Measurements from ENCODE around the gene CYFIP1.

The CYFIP1 gene

GRCh38 chr15:22856659-22857058, 123.5 kb downstream of the CYFIP1 start:
- H3K4me1 ChIP-seq (ENCODE audit: control insufficient read depth, insufficient read depth, low read length, poor library complexity, severe bottlenecking), result no peaks in the 10 kb centered on the region
- no peak overlapping the region for H3K27ac ChIP-seq (ENCODE audit: insufficient read depth, low read length, poor library complexity, severe bottlenecking)
- peaks cover 42% of the 10 kb centered on the region for H3K36me3 ChIP-seq (ENCODE audit: control insufficient read depth, insufficient read depth, low read length)
- no peaks in the 10 kb centered on the region for H3K27me3 ChIP-seq (replicated peaks; ENCODE audit: control insufficient read depth, insufficient read depth, low read length, poor library complexity, severe bottlenecking)
- H3K9me3 ChIP-seq (ENCODE audit: control insufficient read depth, low read length), result no peaks in the 10 kb centered on the region
- no peak overlapping the region for H3K4me3 ChIP-seq (ENCODE audit: insufficient read depth, low read depth, low read length, poor library complexity, severe bottlenecking)
- DNase-seq, result no peak

- DNase-seq, result no peak
- H3K36me3 ChIP-seq (ENCODE audit: control insufficient read depth, insufficient read depth, low read length), result peaks cover 46% of the 10 kb centered on the region
- no peaks in the 10 kb centered on the region for H3K4me1 ChIP-seq (ENCODE audit: control insufficient read depth, insufficient read depth, low read length, poor library complexity, severe bottlenecking)
- H3K9me3 ChIP-seq (ENCODE audit: control insufficient read depth, low read length), result no peaks in the 10 kb centered on the region
- H3K4me3 ChIP-seq (ENCODE audit: insufficient read depth, low read depth, low read length, poor library complexity, severe bottlenecking), result no peak overlapping the region
- H3K27me3 ChIP-seq (replicated peaks; ENCODE audit: control insufficient read depth, insufficient read depth, low read length, poor library complexity, severe bottlenecking), result no peaks in the 10 kb centered on the region
- no peak overlapping the region for H3K27ac ChIP-seq (ENCODE audit: insufficient read depth, low read length, poor library complexity, severe bottlenecking)
These were observed 124.4 kb downstream of the CYFIP1 start for GRCh38 chr15:22855791-22856190.

GRCh38 chr15:22851513-22851912, 128.7 kb downstream of the CYFIP1 start:
- Histone ChIP-seq H3K4me1 (ENCODE audit: control insufficient read depth, insufficient read depth, low read length, poor library complexity, severe bottlenecking) (no peaks in the 10 kb centered on the region), H3K27ac (ENCODE audit: insufficient read depth, low read length, poor library complexity, severe bottlenecking) (no peak overlapping the region), H3K9me3 (ENCODE audit: control insufficient read depth, low read length) (no peaks in the 10 kb centered on the region), H3K4me3 (ENCODE audit: insufficient read depth, low read depth, low read length, poor library complexity, severe bottlenecking) (no peak overlapping the region), H3K36me3 (ENCODE audit: control insufficient read depth, insufficient read depth, low read length) (peaks cover 34% of the 10 kb centered on the region), H3K27me3 (replicated peaks; ENCODE audit: control insufficient read depth, insufficient read depth, low read length, poor library complexity, severe bottlenecking) (no peaks in the 10 kb centered on the region)
- DNase-seq, result no peak

- no peak for DNase-seq
- Histone ChIP-seq H3K27me3 (replicated peaks; ENCODE audit: control insufficient read depth, insufficient read depth, low read length, poor library complexity, severe bottlenecking) (no peaks in the 10 kb centered on the region), H3K4me3 (ENCODE audit: insufficient read depth, low read depth, low read length, poor library complexity, severe bottlenecking) (no peak overlapping the region), H3K36me3 (ENCODE audit: control insufficient read depth, insufficient read depth, low read length) (peaks cover 23% of the 10 kb centered on the region), H3K4me1 (ENCODE audit: control insufficient read depth, insufficient read depth, low read length, poor library complexity, severe bottlenecking) (no peaks in the 10 kb centered on the region), H3K27ac (ENCODE audit: insufficient read depth, low read length, poor library complexity, severe bottlenecking) (no peak overlapping the region), H3K9me3 (ENCODE audit: control insufficient read depth, low read length) (no peaks in the 10 kb centered on the region)
These were observed 130.1 kb downstream of the CYFIP1 start for GRCh38 chr15:22850055-22850454.

GRCh38 chr15:22846073-22846472, 134.1 kb downstream of the CYFIP1 start:
- H3K4me3 ChIP-seq (ENCODE audit: insufficient read depth, low read depth, low read length, poor library complexity, severe bottlenecking), result no peak overlapping the region
- peaks cover 3% of the 10 kb centered on the region for H3K4me1 ChIP-seq (ENCODE audit: control insufficient read depth, insufficient read depth, low read length, poor library complexity, severe bottlenecking)
- no peak overlapping the region for H3K27ac ChIP-seq (ENCODE audit: insufficient read depth, low read length, poor library complexity, severe bottlenecking)
- no peaks in the 10 kb centered on the region for H3K27me3 ChIP-seq (replicated peaks; ENCODE audit: control insufficient read depth, insufficient read depth, low read length, poor library complexity, severe bottlenecking)
- no peaks in the 10 kb centered on the region for H3K9me3 ChIP-seq (ENCODE audit: control insufficient read depth, low read length)
- H3K36me3 ChIP-seq (ENCODE audit: control insufficient read depth, insufficient read depth, low read length), result peaks cover 3% of the 10 kb centered on the region
- DNase-seq, result no peak

GRCh38 chr15:22845289-22845900, 134.8 kb downstream of the CYFIP1 start:
- DNase-seq, result no peak
- no peaks in the 10 kb centered on the region for H3K9me3 ChIP-seq (ENCODE audit: control insufficient read depth, low read length)
- H3K4me1 ChIP-seq (ENCODE audit: control insufficient read depth, insufficient read depth, low read length, poor library complexity, severe bottlenecking), result peaks cover 8% of the 10 kb centered on the region
- no peaks in the 10 kb centered on the region for H3K27me3 ChIP-seq (replicated peaks; ENCODE audit: control insufficient read depth, insufficient read depth, low read length, poor library complexity, severe bottlenecking)
- H3K27ac ChIP-seq (ENCODE audit: insufficient read depth, low read length, poor library complexity, severe bottlenecking), result no peak overlapping the region
- H3K36me3 ChIP-seq (ENCODE audit: control insufficient read depth, insufficient read depth, low read length), result peaks cover 3% of the 10 kb centered on the region
- H3K4me3 ChIP-seq (ENCODE audit: insufficient read depth, low read depth, low read length, poor library complexity, severe bottlenecking), result no peak overlapping the region

GRCh38 chr15:22844421-22845288, 135.5 kb downstream of the CYFIP1 start:
- Histone ChIP-seq H3K27ac (ENCODE audit: insufficient read depth, low read length, poor library complexity, severe bottlenecking) (no peak overlapping the region), H3K4me1 (ENCODE audit: control insufficient read depth, insufficient read depth, low read length, poor library complexity, severe bottlenecking) (peaks cover 13% of the 10 kb centered on the region), H3K36me3 (ENCODE audit: control insufficient read depth, insufficient read depth, low read length) (peaks cover 3% of the 10 kb centered on the region), H3K4me3 (ENCODE audit: insufficient read depth, low read depth, low read length, poor library complexity, severe bottlenecking) (no peak overlapping the region), H3K27me3 (replicated peaks; ENCODE audit: control insufficient read depth, insufficient read depth, low read length, poor library complexity, severe bottlenecking) (no peaks in the 10 kb centered on the region), H3K9me3 (ENCODE audit: control insufficient read depth, low read length) (no peaks in the 10 kb centered on the region)
- no peak for DNase-seq

GRCh38 chr15:22839046-22839695, 141.0 kb downstream of the CYFIP1 start:
- H3K27me3 ChIP-seq (replicated peaks; ENCODE audit: control insufficient read depth, insufficient read depth, low read length, poor library complexity, severe bottlenecking), result no peaks in the 10 kb centered on the region
- no peaks in the 10 kb centered on the region for H3K9me3 ChIP-seq (ENCODE audit: control insufficient read depth, low read length)
- peaks cover 17% of the 10 kb centered on the region for H3K4me1 ChIP-seq (ENCODE audit: control insufficient read depth, insufficient read depth, low read length, poor library complexity, severe bottlenecking)
- H3K4me3 ChIP-seq (ENCODE audit: insufficient read depth, low read depth, low read length, poor library complexity, severe bottlenecking), result peak overlapping the region; percentile 93
- H3K27ac ChIP-seq (ENCODE audit: insufficient read depth, low read length, poor library complexity, severe bottlenecking), result peak overlapping the region; percentile 90
- no peaks in the 10 kb centered on the region for H3K36me3 ChIP-seq (ENCODE audit: control insufficient read depth, insufficient read depth, low read length)
- no peak for DNase-seq

GRCh38 chr15:22838292-22839042, 141.7 kb downstream of the CYFIP1 start, which contains the start of gene NIPA2:
TSS of gene NIPA2 (plus strand) at chr15:22838666. CDS start at chr15:22851732, 13,066 bp downstream.
- Histone ChIP-seq H3K27me3 (replicated peaks; ENCODE audit: control insufficient read depth, insufficient read depth, low read length, poor library complexity, severe bottlenecking) (no peaks in the 10 kb centered on the region), H3K36me3 (ENCODE audit: control insufficient read depth, insufficient read depth, low read length) (no peaks in the 10 kb centered on the region), H3K4me3 (ENCODE audit: insufficient read depth, low read depth, low read length, poor library complexity, severe bottlenecking) (peak within 1 kb of the TSS; percentile 93), H3K27ac (ENCODE audit: insufficient read depth, low read length, poor library complexity, severe bottlenecking) (peak within 1 kb of the TSS; percentile 90), H3K9me3 (ENCODE audit: control insufficient read depth, low read length) (no peaks in the 10 kb centered on the region), H3K4me1 (ENCODE audit: control insufficient read depth, insufficient read depth, low read length, poor library complexity, severe bottlenecking) (peaks cover 17% of the 10 kb centered on the region)
- DNase-seq, result peak; percentile 97 to 98 (median 98)
